GM23338 (cell line): ENCODE measurements around the gene NADK2. TPM values are rescaled to one million over a fixed set of nuclear protein-coding genes. Genes with fewer than 3 reads are reported as not detected.
A peak's percentile ranks its signal among the peaks of the same experiment; 100 is the strongest.

Experiments used
- ATAC-seq: fragments of 200-7000 bp; cut with Tn5 transposase; 3 replicates; pipeline ENCODE4 v1.9.1; 2020
- DNase-seq: peaks from one replicate; pipeline ENCODE4 v3.0.0-alpha.2; 2015; ENCODE audit warnings: low spot score
- H2AFZ ChIP-seq: fragments of 200-600 bp; sonication (generic); 2 replicates; pipeline ENCODE4 v1.8.0; 2016; ENCODE audit warnings: antibody characterized with exemption, mild to moderate bottlenecking, moderate library complexity
- H3F3A ChIP-seq: fragments of 200-600 bp; sonication (generic); replicated peaks from 2 replicates; pipeline ENCODE4 v1.8.0; 2017; ENCODE audit warnings: antibody characterized with exemption, mixed run types, low read depth
- H3K27ac ChIP-seq: fragments of 200-600 bp; sonication (generic); 2 replicates; pipeline ENCODE4 v1.6.1; 2016; ENCODE audit warnings: low read depth
- H3K27me3 ChIP-seq: fragments of 200-600 bp; sonication (generic); 2 replicates; pipeline ENCODE4 v1.8.0; 2016; ENCODE audit warnings: mild to moderate bottlenecking, mixed run types, moderate library complexity; ENCODE audit not compliant: insufficient read depth
- H3K36me3 ChIP-seq: fragments of 200-600 bp; sonication (generic); 2 replicates; pipeline ENCODE4 v1.8.0; 2016; ENCODE audit warnings: mild to moderate bottlenecking; ENCODE audit not compliant: insufficient read depth
- H3K4me1 ChIP-seq: fragments of 200-600 bp; sonication (generic); 2 replicates; pipeline ENCODE4 v1.8.0; 2016; ENCODE audit warnings: mild to moderate bottlenecking, moderate library complexity; ENCODE audit not compliant: insufficient read depth
- H3K4me2 ChIP-seq: fragments of 200-600 bp; sonication (generic); 2 replicates; pipeline ENCODE4 v1.7.1; 2017; ENCODE audit warnings: mixed run types
- H3K4me3 ChIP-seq: fragments of 200-600 bp; sonication (generic); 2 replicates; pipeline ENCODE4 v1.6.1; 2016; ENCODE audit warnings: mixed run types
- H3K79me2 ChIP-seq: fragments of 200-600 bp; sonication (generic); replicated peaks from 2 replicates; pipeline ENCODE4 v1.8.0; 2017; ENCODE audit warnings: mild to moderate bottlenecking; ENCODE audit not compliant: insufficient read depth
- H3K9me2 ChIP-seq: fragments of 200-600 bp; sonication (generic); 2 replicates; pipeline ENCODE4 v1.8.0; 2017; ENCODE audit not compliant: insufficient read depth
- H4K20me1 ChIP-seq: fragments of 200-600 bp; sonication (generic); replicated peaks from 2 replicates; pipeline ENCODE4 v1.8.0; 2017; ENCODE audit warnings: mild to moderate bottlenecking; ENCODE audit not compliant: insufficient read depth
- H3K27ac Mint-ChIP-seq: 2 replicates; pipeline ENCODE4 v1.8.0; 2020; ENCODE audit warnings: inconsistent platforms, mild to moderate bottlenecking, moderate library complexity, mixed read lengths
- H3K27me3 Mint-ChIP-seq: 3 replicates; pipeline ENCODE4 v1.8.0; 2022; ENCODE audit warnings: low read depth, mild to moderate bottlenecking, moderate library complexity, mixed read lengths, inconsistent platforms; ENCODE audit not compliant: insufficient read depth, poor library complexity
- H3K36me3 Mint-ChIP-seq: 3 replicates; pipeline ENCODE4 v1.8.0; 2021; ENCODE audit warnings: low read depth, mild to moderate bottlenecking, inconsistent platforms, moderate library complexity, mixed read lengths
- H3K4me1 Mint-ChIP-seq: 3 replicates; pipeline ENCODE4 v1.8.0; 2020; ENCODE audit warnings: mild to moderate bottlenecking, inconsistent platforms, mixed read lengths
- H3K4me3 Mint-ChIP-seq: 3 replicates; pipeline ENCODE4 v1.8.0; 2021; ENCODE audit warnings: moderate library complexity, mild to moderate bottlenecking, inconsistent platforms, mixed read lengths
- H3K9me3 Mint-ChIP-seq: 3 replicates; pipeline ENCODE4 v1.8.0; 2020; ENCODE audit warnings: moderate library complexity, mild to moderate bottlenecking, inconsistent platforms, mixed read lengths
- CREB1 ChIP-seq: fragments of 250-450 bp; sonication (Bioruptor Pico); IDR thresholded peaks from 2 replicates; pipeline ENCODE4 v1.5.0; 2020; ENCODE audit warnings: low read depth, mild to moderate bottlenecking, moderate library complexity
- ETS1 ChIP-seq: IDR thresholded peaks from 2 replicates; pipeline ENCODE4 v1.6.1; 2016; ENCODE audit warnings: antibody characterized with exemption
- polyA plus RNA-seq: library from polyadenylated mRNA; unstranded; fragments of >200 nt; fragmentation: Nextera tagmentation; extraction: Ambion mirVana; gene quantifications from 2 replicates; pipeline ENCODE4 v1.2.1, GENCODE V29; 2016
- total RNA-seq: library from RNA; depleted of rRNA; stranded (reverse); fragments of >200 nt; shearing (Covaris generic); gene quantifications from 2 replicates; pipeline ENCODE4 v1.2.3, GENCODE V29; 2014
- TF ChIP-seq, protein P1 (sequence below): fragments of 250-450 bp; sonication (Bioruptor Pico); IDR thresholded peaks from 2 replicates; pipeline ENCODE4 v1.5.0; 2020; ENCODE audit warnings: mild to moderate bottlenecking, moderate library complexity

NADK2 gene
- total and polyA plus RNA-seq, 2 experiments from 2014 or later, result 4.5 to 16.0 TPM

DNA sequence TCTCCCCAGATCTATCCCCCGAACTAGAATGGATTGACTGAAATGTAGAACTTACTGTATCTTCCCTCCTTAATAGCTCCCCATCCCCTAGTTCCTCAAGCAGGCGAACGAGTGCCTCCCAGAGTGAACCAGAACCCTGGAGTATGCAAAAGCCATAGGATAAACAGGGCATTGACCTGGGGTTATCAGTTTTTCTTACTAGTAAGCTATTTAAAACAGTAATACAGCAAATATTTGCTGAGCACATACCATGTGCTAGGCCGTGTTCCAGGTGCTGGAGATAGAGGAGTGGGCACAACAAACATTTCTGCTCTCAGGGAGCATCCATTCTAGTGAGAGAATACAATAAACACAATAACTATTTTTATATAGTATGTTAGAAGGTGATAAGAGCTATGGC lies 88.0 kb downstream of the NADK2 start:
- H3K27ac Mint-ChIP-seq, result no peak overlapping the region
- H3K4me1 Mint-ChIP-seq, result peaks cover 15% of the 10 kb centered on the region; the same call in 2 of the 3 replicates
- H3K4me3 ChIP-seq, result 0 out of 2 replicates have a peak overlapping the region, but pooled peaks have one; percentile 84
- ATAC-seq (no peak), DNase-seq (no peak)
- no peaks in the 10 kb centered on the region for H3K27me3 ChIP-seq
- H3K9me2 ChIP-seq, result no peaks in the 10 kb centered on the region
- no peaks in the 10 kb centered on the region for H3F3A ChIP-seq
- H3K4me2 ChIP-seq, result no peak overlapping the region
- TF ChIP-seq ETS1, result no peak
- TF ChIP-seq, protein P1, sequence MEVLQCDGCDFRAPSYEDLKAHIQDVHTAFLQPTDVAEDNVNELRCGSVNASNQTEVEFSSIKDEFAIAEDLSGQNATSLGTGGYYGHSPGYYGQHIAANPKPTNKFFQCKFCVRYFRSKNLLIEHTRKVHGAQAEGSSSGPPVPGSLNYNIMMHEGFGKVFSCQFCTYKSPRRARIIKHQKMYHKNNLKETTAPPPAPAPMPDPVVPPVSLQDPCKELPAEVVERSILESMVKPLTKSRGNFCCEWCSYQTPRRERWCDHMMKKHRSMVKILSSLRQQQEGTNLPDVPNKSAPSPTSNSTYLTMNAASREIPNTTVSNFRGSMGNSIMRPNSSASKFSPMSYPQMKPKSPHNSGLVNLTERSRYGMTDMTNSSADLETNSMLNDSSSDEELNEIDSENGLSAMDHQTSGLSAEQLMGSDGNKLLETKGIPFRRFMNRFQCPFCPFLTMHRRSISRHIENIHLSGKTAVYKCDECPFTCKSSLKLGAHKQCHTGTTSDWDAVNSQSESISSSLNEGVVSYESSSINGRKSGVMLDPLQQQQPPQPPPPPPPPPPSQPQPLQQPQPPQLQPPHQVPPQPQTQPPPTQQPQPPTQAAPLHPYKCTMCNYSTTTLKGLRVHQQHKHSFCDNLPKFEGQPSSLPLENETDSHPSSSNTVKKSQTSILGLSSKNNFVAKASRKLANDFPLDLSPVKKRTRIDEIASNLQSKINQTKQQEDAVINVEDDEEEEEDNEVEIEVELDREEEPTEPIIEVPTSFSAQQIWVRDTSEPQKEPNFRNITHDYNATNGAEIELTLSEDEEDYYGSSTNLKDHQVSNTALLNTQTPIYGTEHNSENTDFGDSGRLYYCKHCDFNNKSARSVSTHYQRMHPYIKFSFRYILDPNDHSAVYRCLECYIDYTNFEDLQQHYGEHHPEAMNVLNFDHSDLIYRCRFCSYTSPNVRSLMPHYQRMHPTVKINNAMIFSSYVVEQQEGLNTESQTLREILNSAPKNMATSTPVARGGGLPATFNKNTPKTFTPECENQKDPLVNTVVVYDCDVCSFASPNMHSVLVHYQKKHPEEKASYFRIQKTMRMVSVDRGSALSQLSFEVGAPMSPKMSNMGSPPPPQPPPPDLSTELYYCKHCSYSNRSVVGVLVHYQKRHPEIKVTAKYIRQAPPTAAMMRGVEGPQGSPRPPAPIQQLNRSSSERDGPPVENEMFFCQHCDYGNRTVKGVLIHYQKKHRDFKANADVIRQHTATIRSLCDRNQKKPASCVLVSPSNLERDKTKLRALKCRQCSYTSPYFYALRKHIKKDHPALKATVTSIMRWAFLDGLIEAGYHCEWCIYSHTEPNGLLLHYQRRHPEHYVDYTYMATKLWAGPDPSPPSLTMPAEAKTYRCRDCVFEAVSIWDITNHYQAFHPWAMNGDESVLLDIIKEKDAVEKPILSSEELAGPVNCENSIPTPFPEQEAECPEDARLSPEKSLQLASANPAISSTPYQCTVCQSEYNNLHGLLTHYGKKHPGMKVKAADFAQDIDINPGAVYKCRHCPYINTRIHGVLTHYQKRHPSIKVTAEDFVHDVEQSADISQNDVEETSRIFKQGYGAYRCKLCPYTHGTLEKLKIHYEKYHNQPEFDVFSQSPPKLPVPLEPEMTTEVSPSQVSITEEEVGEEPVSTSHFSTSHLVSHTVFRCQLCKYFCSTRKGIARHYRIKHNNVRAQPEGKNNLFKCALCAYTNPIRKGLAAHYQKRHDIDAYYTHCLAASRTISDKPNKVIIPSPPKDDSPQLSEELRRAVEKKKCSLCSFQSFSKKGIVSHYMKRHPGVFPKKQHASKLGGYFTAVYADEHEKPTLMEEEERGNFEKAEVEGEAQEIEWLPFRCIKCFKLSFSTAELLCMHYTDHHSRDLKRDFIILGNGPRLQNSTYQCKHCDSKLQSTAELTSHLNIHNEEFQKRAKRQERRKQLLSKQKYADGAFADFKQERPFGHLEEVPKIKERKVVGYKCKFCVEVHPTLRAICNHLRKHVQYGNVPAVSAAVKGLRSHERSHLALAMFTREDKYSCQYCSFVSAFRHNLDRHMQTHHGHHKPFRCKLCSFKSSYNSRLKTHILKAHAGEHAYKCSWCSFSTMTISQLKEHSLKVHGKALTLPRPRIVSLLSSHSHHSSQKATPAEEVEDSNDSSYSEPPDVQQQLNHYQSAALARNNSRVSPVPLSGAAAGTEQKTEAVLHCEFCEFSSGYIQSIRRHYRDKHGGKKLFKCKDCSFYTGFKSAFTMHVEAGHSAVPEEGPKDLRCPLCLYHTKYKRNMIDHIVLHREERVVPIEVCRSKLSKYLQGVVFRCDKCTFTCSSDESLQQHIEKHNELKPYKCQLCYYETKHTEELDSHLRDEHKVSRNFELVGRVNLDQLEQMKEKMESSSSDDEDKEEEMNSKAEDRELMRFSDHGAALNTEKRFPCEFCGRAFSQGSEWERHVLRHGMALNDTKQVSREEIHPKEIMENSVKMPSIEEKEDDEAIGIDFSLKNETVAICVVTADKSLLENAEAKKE, result no peak
- H3K27me3 Mint-ChIP-seq, result no peaks in the 10 kb centered on the region
- H3K4me1 ChIP-seq, result no peaks in the 10 kb centered on the region; the same call in 1 of the 2 replicates
- no peaks in the 10 kb centered on the region for H3K9me3 Mint-ChIP-seq
- peaks cover 13% of the 10 kb centered on the region; the same call in 1 of the 2 replicates for H3K36me3 ChIP-seq
- H3K79me2 ChIP-seq, result peaks cover 46% of the 10 kb centered on the region
- no peak overlapping the region for H2AFZ ChIP-seq
- H3K27ac ChIP-seq, result no peak overlapping the region
- peak overlapping the region; percentile 98 for H3K4me3 Mint-ChIP-seq
- peaks cover 58% of the 10 kb centered on the region for H3K36me3 Mint-ChIP-seq
- H4K20me1 ChIP-seq, result no peaks in the 10 kb centered on the region; the same call in 1 of the 2 replicates

DNA sequence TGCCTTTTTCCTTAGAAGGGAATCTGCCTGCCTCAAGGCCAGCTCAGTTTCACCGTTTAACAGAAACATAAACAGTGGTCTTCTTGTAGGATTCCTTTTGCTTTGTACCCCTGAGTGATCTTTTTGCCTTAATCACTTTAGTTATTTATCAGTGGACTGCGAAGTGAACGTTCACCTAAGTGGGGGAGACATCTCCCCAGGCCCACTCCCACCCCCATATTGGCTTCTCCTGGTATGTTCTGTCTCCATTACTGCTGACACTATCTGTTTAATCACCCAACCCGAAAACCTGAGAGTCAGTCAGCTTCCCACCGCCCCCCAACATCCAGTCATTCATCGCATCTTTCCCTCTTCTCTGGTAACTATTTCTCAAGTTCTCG lies 88.4 kb downstream of the NADK2 start:
- no peak for ATAC-seq
- DNase-seq, result no peak
- peak overlapping the region; percentile 84 for H3K4me3 ChIP-seq
- H3F3A ChIP-seq, result no peaks in the 10 kb centered on the region
- Mint-ChIP-seq H3K27me3 (no peaks in the 10 kb centered on the region), H3K36me3 (peaks cover 53% of the 10 kb centered on the region), H3K9me3 (no peaks in the 10 kb centered on the region), H3K4me1 (peaks cover 15% of the 10 kb centered on the region; the same call in 2 of the 3 replicates), H3K4me3 (peak overlapping the region; percentile 98), H3K27ac (no peak overlapping the region)
- H3K79me2 ChIP-seq, result peaks cover 46% of the 10 kb centered on the region
- no peaks in the 10 kb centered on the region; the same call in 1 of the 2 replicates for H4K20me1 ChIP-seq
- H3K9me2 ChIP-seq, result no peaks in the 10 kb centered on the region
- peaks cover 13% of the 10 kb centered on the region; the same call in 1 of the 2 replicates for H3K36me3 ChIP-seq
- no peaks in the 10 kb centered on the region for H3K27me3 ChIP-seq
- TF ChIP-seq CREB1 (CRISPR knock-in tag), result no peak
- TF ChIP-seq, protein P1, result no peak
- H3K4me2 ChIP-seq, result peak overlapping the region; percentile 88
- H3K27ac ChIP-seq, result no peak overlapping the region
- H3K4me1 ChIP-seq, result no peaks in the 10 kb centered on the region; the same call in 1 of the 2 replicates
- no peak overlapping the region for H2AFZ ChIP-seq
